Effector memory CD4-positive, alpha-beta T cell (primary cell): ENCODE data around the gene P2RX3.

Experiments used
- DNase-seq, 3 donors: peaks; one replicate each; pipeline ENCODE4 v3.0.0-alpha.2; 2020
- H3K27ac ChIP-seq: 2 replicates; pipeline ENCODE4 v1.7.0; 2013; ENCODE audit warnings: mild to moderate bottlenecking, low read length, moderate library complexity; ENCODE audit not compliant: insufficient read depth, poor library complexity, severe bottlenecking
- H3K27me3 ChIP-seq: replicated peaks from 2 replicates; pipeline ENCODE4 v1.7.0; 2013; ENCODE audit warnings: mild to moderate bottlenecking, low read length; ENCODE audit not compliant: insufficient read depth, control insufficient read depth, poor library complexity, severe bottlenecking
- H3K36me3 ChIP-seq: 2 replicates; pipeline ENCODE4 v1.7.0; 2013; ENCODE audit warnings: mild to moderate bottlenecking, low read length, moderate library complexity; ENCODE audit not compliant: control insufficient read depth, insufficient read depth
- H3K4me1 ChIP-seq: 2 replicates; pipeline ENCODE4 v1.7.0; 2013; ENCODE audit warnings: low read length, mild to moderate bottlenecking; ENCODE audit not compliant: control insufficient read depth, insufficient read depth, poor library complexity, severe bottlenecking
- H3K4me3 ChIP-seq: 2 replicates; pipeline ENCODE4 v1.7.0; 2013; ENCODE audit warnings: low read length, low read depth, mild to moderate bottlenecking; ENCODE audit not compliant: insufficient read depth, poor library complexity, severe bottlenecking
- H3K9me3 ChIP-seq: 2 replicates; pipeline ENCODE4 v1.7.0; 2013; ENCODE audit warnings: mild to moderate bottlenecking, low read length, moderate library complexity; ENCODE audit not compliant: control insufficient read depth

Gene P2RX3

DNA sequence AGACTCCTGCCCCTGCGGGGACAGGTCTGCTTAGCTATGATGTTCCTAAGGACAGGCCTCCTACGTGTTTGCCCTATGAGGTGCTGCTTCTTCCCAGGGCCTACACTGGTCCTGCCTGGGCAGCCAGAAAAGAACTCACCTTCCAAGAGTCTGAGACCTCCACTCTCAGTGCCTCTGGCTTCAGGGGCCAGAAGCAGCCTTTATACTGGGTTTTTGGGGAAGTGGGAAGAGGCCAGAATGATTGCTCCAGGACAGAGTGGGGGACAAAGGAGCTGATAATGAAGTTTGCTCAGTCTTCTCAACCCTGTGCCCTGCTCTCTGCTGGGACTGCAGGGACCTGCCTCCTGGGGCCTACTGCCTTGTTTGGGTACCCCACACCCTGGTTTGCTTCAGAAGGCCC lies 42.8 kb downstream of the P2RX3 start, which contains the start of gene PRG3:
TSS of gene PRG3 (minus strand) at position 176 of the 400 bp plus-strand sequence. CDS start 442 bp downstream, outside the sequence.
- H3K9me3 ChIP-seq = no peaks in the 10 kb centered on the region
- no peak within 1 kb of the TSS for H3K27ac ChIP-seq
- no peaks in the 10 kb centered on the region for H3K27me3 ChIP-seq
- H3K36me3 ChIP-seq = no peaks in the 10 kb centered on the region
- no peak for DNase-seq
- H3K4me3 ChIP-seq = no peak within 1 kb of the TSS
- H3K4me1 ChIP-seq = no peaks in the 10 kb centered on the region

DNA sequence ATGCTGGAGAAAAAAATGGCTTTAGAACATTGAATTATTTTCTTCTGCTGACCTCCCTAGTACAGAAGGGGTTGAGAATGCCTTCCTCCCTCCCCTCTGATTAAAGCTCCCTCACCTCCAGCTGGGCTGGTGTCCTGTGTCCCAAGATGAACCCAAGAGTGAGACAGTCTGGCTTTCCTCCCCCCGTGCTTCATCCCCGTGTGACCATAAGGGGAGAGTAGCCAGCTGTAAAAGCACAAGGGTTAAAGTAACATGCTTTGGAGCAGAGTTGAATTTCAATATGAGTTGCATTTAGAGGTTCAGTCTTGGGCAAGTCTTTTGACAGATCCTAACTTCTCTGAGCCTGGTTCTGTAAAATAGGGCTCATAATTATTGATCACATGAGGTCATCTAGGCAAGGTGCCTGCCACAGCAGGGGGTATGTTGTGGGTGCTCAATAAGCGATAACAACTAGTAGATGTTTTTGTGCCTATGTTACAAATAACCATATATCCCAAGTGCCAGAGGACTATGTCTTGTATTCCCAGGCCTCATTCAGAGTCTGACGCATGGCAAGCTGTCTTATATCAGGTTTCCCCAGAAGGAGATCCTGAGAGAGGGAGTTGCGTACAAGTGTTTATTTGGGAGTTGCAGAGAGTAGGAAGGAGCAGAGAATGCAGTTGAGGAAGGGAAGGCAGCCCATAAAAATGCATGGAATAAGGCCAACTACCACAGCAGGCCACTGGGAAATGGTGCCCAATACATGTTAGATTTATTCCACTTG lies 48.2 kb downstream of the P2RX3 start:
- no peak overlapping the region for H3K27ac ChIP-seq
- H3K4me3 ChIP-seq = no peak overlapping the region
- H3K4me1 ChIP-seq = no peaks in the 10 kb centered on the region
- no peaks in the 10 kb centered on the region for H3K36me3 ChIP-seq
- no peaks in the 10 kb centered on the region for H3K9me3 ChIP-seq
- DNase-seq = no peak
- H3K27me3 ChIP-seq = no peaks in the 10 kb centered on the region

DNA sequence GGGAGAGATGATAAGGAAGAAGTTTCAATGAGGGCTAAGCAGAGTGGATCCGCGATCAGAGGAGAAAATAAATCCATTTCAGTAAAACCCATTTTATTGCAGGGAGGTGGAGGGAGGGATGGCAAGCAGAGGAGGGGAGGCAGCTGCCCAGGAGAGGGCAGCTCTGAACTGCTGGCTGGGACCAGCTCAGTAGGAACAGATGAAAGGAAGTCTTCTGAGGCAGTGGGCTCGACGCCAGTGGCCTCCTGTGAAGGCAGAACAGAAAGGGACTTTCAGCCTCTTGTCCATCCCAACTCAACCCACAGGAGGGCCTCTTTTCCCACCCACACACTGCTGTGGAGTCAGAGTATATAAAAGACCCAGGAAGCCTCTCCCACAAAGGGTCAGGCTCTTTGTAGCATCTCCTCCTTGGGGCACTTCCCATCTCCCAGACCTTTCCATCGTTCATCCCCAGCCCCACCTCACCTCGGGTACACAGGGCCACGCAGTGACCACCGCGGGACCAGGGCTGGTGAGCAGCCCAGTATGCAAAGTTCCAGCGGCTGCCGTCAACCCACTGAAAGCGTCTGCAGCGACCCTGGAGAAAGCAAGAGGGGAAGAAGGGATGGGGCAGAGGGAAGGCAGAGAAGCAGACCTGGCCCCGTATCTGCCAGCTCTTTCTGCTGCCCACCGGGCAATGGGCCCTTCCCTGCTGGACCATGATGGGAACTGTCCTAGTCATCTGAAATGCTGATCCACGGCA lies 49.3 kb downstream of the P2RX3 start:
- H3K36me3 ChIP-seq = no peaks in the 10 kb centered on the region
- no peak overlapping the region for H3K4me3 ChIP-seq
- no peaks in the 10 kb centered on the region for H3K9me3 ChIP-seq
- H3K27me3 ChIP-seq = no peaks in the 10 kb centered on the region
- no peak for DNase-seq
- H3K27ac ChIP-seq = no peak overlapping the region
- H3K4me1 ChIP-seq = no peaks in the 10 kb centered on the region

DNA sequence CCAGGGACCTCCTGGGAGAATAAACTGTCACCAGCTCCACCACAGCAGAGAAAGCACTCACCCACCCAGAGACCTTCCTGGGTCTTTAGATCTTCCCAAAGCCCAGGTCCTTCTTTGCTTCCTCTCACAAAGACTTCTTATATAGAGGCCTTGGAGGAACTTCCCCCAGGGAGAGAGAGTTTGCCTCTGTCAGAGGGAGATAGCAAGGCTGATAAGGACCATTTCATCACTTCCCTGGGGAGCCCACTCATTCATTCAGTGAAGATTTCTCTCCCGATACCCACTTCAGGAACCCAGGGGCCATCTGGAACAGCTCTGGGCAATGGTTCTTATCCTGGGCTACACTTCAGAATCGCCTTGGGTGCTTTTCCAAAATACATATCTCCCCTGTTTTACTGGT lies 52.4 kb downstream of the P2RX3 start, which contains the start of gene PRG2:
TSS of gene PRG2 (minus strand) at position 116 of the 400 bp plus-strand sequence. CDS start 706 bp downstream, outside the sequence.
- no peaks in the 10 kb centered on the region for H3K27me3 ChIP-seq

DNA sequence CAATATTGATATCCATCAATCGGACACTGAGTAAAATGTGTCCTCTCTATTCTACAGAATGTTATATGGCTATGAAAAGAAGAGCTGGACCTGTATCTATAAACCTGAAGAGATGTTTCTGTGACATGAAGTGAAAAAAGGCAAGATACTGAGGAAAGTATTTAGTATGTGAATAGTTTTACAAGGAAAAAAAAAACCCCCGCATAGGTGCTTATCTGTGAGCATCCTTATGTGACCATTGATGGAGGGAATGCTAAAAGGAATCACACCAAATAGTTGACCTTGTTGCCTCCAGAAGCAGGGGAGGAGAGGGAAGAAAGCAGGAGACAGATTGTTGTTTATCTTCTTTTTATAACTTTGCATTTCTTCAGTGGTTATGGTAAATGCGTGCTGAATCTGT lies 53.0 kb downstream of the P2RX3 start:
- no peak for DNase-seq
- Histone ChIP-seq H3K27ac (no peak overlapping the region), H3K4me3 (no peak overlapping the region), H3K4me1 (no peaks in the 10 kb centered on the region), H3K9me3 (no peaks in the 10 kb centered on the region), H3K36me3 (no peaks in the 10 kb centered on the region), H3K27me3 (no peaks in the 10 kb centered on the region)

More for the DNA sequence above, 52.4 kb downstream of the P2RX3 start, which contains the start of gene PRG2:
- no peaks in the 10 kb centered on the region for H3K4me1 ChIP-seq
- H3K4me3 ChIP-seq = no peak within 1 kb of the TSS
- no peaks in the 10 kb centered on the region for H3K36me3 ChIP-seq
- no peak for DNase-seq
- H3K9me3 ChIP-seq = no peaks in the 10 kb centered on the region
- H3K27ac ChIP-seq = no peak within 1 kb of the TSS

DNA sequence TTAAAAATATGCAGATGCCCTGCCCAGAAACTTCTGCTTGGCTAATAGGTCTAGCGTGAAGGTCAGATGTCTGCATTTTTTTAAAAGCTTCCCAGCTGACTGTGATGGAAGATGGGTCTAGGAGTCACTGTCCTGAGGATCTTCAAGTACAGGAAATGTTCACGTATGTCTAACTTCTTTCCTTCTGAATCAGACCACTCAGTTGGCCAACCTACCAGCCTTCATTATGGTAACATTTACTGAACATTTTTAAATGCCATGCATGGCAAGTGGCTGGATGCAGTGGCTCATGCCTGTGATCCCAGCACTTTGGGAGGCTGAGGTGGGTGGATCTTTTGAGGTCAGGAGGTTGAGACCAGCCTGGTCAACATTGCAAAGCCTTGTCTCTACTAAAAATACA lies 53.4 kb downstream of the P2RX3 start:
- no peaks in the 10 kb centered on the region for H3K9me3 ChIP-seq
- no peak overlapping the region for H3K4me3 ChIP-seq
- H3K4me1 ChIP-seq = no peaks in the 10 kb centered on the region
- H3K27ac ChIP-seq = no peak overlapping the region
- no peak for DNase-seq
- H3K27me3 ChIP-seq = no peaks in the 10 kb centered on the region
- H3K36me3 ChIP-seq = no peaks in the 10 kb centered on the region

DNA sequence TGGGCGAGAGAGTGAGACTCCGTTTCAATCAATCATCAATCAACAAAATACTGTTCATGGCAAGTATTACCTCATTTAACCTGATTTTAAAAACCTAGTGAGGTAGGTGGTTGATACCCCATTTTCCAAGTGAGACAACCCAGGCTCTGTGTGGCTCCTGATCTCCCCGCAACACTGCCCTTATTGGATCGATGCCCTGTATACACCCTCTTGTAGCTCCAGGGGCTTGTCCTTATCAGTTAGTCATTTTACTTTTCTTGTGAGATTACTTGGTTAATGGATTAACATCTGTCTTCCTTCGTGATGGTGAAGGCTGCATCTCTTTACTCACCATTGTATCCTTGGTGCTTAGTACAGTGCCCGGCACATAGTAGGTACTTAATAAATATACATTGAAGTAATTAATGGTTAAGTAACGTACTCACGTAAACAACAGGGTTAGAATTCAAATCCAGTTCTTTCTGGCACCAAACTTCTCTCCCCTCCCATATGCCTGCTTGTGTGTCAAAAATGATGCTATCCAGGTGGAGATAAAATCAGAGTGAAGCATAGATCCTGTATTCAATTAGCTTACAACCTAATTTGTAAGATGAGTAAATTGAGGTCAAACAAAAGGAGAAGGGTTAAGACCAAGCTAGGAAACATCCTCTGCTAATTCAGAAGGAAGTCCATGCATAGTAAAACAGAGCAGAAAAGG lies 54.1 kb downstream of the P2RX3 start:
- H3K4me3 ChIP-seq = no peak overlapping the region

DNA sequence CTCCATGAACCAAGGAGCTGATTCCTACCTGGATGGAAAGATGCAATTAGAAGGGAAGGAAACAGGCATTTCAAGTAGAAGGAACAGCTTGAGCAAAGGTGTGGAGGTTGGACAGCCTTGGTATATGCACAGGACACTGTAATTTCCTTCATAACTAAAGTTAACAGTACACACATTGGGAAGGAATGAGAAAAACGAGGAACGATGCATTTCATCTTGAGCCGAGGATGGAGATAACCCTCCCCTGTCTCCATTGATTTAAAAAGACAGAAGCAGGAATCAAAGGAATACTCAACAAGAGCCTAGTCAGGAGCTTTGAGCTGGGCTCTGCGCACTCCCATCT lies 54.6 kb downstream of the P2RX3 start:
- DNase-seq = no peak
- Histone ChIP-seq H3K27me3 (no peaks in the 10 kb centered on the region), H3K9me3 (no peaks in the 10 kb centered on the region), H3K36me3 (no peaks in the 10 kb centered on the region), H3K4me1 (no peaks in the 10 kb centered on the region), H3K27ac (no peak overlapping the region), H3K4me3 (no peak overlapping the region)

More for the DNA sequence above, 54.1 kb downstream of the P2RX3 start:
- H3K4me1 ChIP-seq = no peaks in the 10 kb centered on the region
- no peaks in the 10 kb centered on the region for H3K36me3 ChIP-seq
- no peaks in the 10 kb centered on the region for H3K9me3 ChIP-seq
- H3K27ac ChIP-seq = no peak overlapping the region
- DNase-seq = no peak
- no peaks in the 10 kb centered on the region for H3K27me3 ChIP-seq

DNA sequence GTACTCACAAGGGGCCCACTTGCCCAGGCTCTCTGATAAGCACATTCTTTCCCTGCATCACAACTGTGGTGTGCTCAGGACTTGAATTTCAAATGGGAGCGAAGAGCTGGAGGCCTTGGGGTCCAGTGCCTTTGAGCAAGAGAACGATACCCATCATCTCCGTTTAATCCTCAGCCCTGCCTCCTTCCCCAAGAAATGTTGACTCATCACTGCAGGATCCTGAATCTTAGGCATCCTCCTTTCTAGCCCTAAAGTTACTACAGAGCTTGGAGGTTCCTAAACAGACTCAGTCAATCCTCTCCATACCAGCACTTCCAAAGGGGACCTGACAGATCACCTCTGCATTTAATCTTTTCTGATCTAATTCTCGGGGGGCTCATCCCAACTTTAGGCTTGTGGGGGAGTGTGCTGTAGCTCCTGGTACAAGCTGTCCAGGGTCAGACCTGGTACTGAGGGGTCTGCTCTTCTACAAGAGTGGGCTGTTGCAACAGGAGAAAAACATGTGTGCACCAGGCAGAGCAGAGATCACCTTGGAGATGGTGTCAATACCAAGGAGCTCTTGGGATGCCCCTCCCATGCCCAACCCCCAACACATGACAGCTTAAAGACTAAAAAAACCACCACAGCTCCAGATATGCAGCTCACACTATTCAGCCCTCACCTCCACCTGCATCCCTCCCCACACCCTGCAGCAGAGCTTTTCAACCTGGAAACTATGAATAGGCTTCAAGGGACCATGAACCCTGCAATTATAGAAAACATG lies 56.2 kb downstream of the P2RX3 start:
- no peaks in the 10 kb centered on the region for H3K36me3 ChIP-seq
- no peaks in the 10 kb centered on the region for H3K4me1 ChIP-seq
- H3K27ac ChIP-seq = no peak overlapping the region
- no peaks in the 10 kb centered on the region for H3K27me3 ChIP-seq
- DNase-seq = no peak
- no peaks in the 10 kb centered on the region for H3K9me3 ChIP-seq
- H3K4me3 ChIP-seq = no peak overlapping the region
